Lower leg skin (tissue), 4 donors: ENCODE results near the gene GLT6D1. TPM values are rescaled to one million over a fixed set of nuclear protein-coding genes. Genes with fewer than 3 reads are reported as not detected.

Source experiments
- DNase-seq, 2 donors: peaks; one replicate each; pipeline ENCODE4 v3.0.0-alpha.2; 2019; ENCODE audit warnings: low spot score in 2 of 2
- H3K4me3 ChIP-seq: fragments of 200-600 bp; sonication (generic); 2 replicates; pipeline ENCODE4 v1.5.1; 2017; ENCODE audit warnings: mild to moderate bottlenecking, low read depth; ENCODE audit not compliant: poor library complexity, severe bottlenecking
- CTCF ChIP-seq, 3 donors: fragments of 450-650 bp; IDR thresholded peaks; one replicate each; pipeline ENCODE4 v1.5.1; 2016; ENCODE audit warnings: antibody characterized with exemption in 3 of 3, mild to moderate bottlenecking in 3 of 3, moderate library complexity in 2 of 3
- POLR2A ChIP-seq, 2 donors: fragments of 450-650 bp; IDR thresholded peaks; one replicate each; pipeline ENCODE4 v1.6.1; 2016 to 2017; ENCODE audit warnings: antibody characterized with exemption in 2 of 2, mild to moderate bottlenecking in 1 of 2, moderate library complexity in 1 of 2
- WGBS, 2 donors: methylation state at CpG; one replicate each; pipeline ENCODE4 v1.1.5; 2018; 5-methylcytosine and 5-hydroxymethylcytosine counted together
- intact Hi-C: fragments of 100-400 bp; cut with DNase I; formaldehyde crosslinking; loops from one replicate; pipeline ENCODE4 v1.15.0; 2023; ENCODE audit warnings: low total_unique reads
- total RNA-seq, 4 donors: library from RNA; depleted of rRNA; stranded (reverse); fragments of >200 nt; gene quantifications; one replicate each; pipeline ENCODE4 v1.1.0, GENCODE V29; 2016

Gene GLT6D1
- total RNA-seq, 4 donors from 2014 or later = not detected

- intact Hi-C loops = no loop called here
- TF ChIP-seq POLR2A (IDR thresholded peaks at IDR 0.05) (no peak), CTCF (IDR thresholded peaks at IDR 0.05) (no peak)
- 85 to 86% methylated on average over 10 of the region's 10 CpGs for WGBS, 2 donors
Measured at GRCh38 chr9:135577256-135577655, 62.1 kb downstream of the GLT6D1 start.

GRCh38 chr9:135575995-135576631 is 63.2 kb downstream of the GLT6D1 start:
- DNase-seq = no peak
- TF ChIP-seq POLR2A (IDR thresholded peaks at IDR 0.05) (no peak), CTCF (IDR thresholded peaks at IDR 0.05) (no peak)
- no peak overlapping the region for H3K4me3 ChIP-seq
- 83 to 85% methylated on average over 20 to 22 of the region's 22 CpGs for WGBS, 2 donors
- intact Hi-C loops = no loop called here

More at GRCh38 chr9:135577256-135577655, 62.1 kb downstream of the GLT6D1 start:
- H3K4me3 ChIP-seq = no peak overlapping the region
- peak in 1 of 2 donors; percentile 74 for DNase-seq

- intact Hi-C loops = no loop called here
- 85 to 87% methylated on average over 10 to 15 of the region's 15 CpGs for WGBS, 2 donors
- TF ChIP-seq CTCF (IDR thresholded peaks at IDR 0.05) (no peak), POLR2A (IDR thresholded peaks at IDR 0.05) (no peak)
- DNase-seq = no peak
- no peak overlapping the region for H3K4me3 ChIP-seq
Measured at GRCh38 chr9:135574943-135575342, 64.4 kb downstream of the GLT6D1 start.

- no peak overlapping the region for H3K4me3 ChIP-seq
- 75 to 78% methylated on average over 14 of the region's 14 CpGs for WGBS, 2 donors
- peak in 1 of 2 donors; percentile 15 for DNase-seq
- intact Hi-C loops = no loop called here
- TF ChIP-seq CTCF (IDR thresholded peaks at IDR 0.05) (no peak), POLR2A (IDR thresholded peaks at IDR 0.05) (no peak)
Measured at GRCh38 chr9:135574331-135574730, 65.0 kb downstream of the GLT6D1 start.

Other genes with a start within 250 kb of the GLT6D1 start
- 10 to 100 TPM in 1 of 4 donors, 1 to 10 TPM in 3; 8.4 to 11.5 (median 9.2) TPM for gene PPP1R26, start 159.8 kb downstream of the GLT6D1 start, total RNA-seq
- gene MRPS2, start 138.9 kb downstream of the GLT6D1 start, total RNA-seq = 10 to 100 TPM; 41.3 to 61.6 (median 49.7) TPM
- gene LCN1, start 118.1 kb downstream of the GLT6D1 start, total RNA-seq = not detected
- gene OBP2A, start 93.4 kb downstream of the GLT6D1 start, total RNA-seq = 1 to 10 TPM in 2 of 4 donors, not detected in 2; 4.7 to 6.6 TPM
- 1 to 10 TPM in 1 of 4 donors, under 1 TPM in 2, not detected in 1; 0.71 to 2.7 (median 0.89) TPM for gene PAEP, start 77.8 kb downstream of the GLT6D1 start, total RNA-seq
- not detected for gene LCN9, start 23.8 kb upstream of the GLT6D1 start, total RNA-seq
- under 1 TPM in 1 of 4 donors, not detected in 3; 0.71 TPM for gene SOHLH1, start 59.9 kb upstream of the GLT6D1 start, total RNA-seq
- gene KCNT1, start 62.6 kb upstream of the GLT6D1 start, total RNA-seq = under 1 TPM in 1 of 4 donors, not detected in 3; 0.10 TPM